ENCODE measurements around the gene MAST4. TPM values are rescaled to one million over a fixed set of nuclear protein-coding genes. Genes with fewer than 3 reads are reported as not detected.

MAST4 gene
- total and polyA plus RNA-seq, 2 donors (not counting 1 experiment from before 2014, with no cell fraction given) = 2.5 to 57.1 TPM

- no peaks in the 10 kb centered on the region for H3K27me3 ChIP-seq (replicated peaks in 1 of 4; ENCODE audit: control extremely low read depth in 1 of 4, control insufficient read depth in 3 of 4, insufficient read depth in 4 of 4, low read length in 3 of 4)
- H3K4me2 ChIP-seq (replicated peaks; ENCODE audit: low read depth, low read length, poor library complexity, severe bottlenecking) = no peak overlapping the region
- no peak overlapping the region for H3K4me3 ChIP-seq (ENCODE audit: control extremely low read depth in 1 of 5, extremely low read depth in 1 of 5, insufficient read depth in 1 of 5, low read depth in 2 of 5, low read length in 4 of 5)
- H3K79me2 ChIP-seq (ENCODE audit: control insufficient read depth, insufficient read depth, low read length) = no peaks in the 10 kb centered on the region
- CTCF ChIA-PET = no interaction called here
- WGBS (ENCODE audit: insufficient coverage) = 83% methylated on average over 1 of the region's 2 CpGs
- intact Hi-C loops (cut with micrococcal nuclease) = no loop called here
- POLR2A ChIA-PET = no interaction called here
- H3K9ac ChIP-seq (ENCODE audit: low read length) = no peak overlapping the region
- no peaks in the 10 kb centered on the region for H3K36me3 ChIP-seq (replicated peaks in 1 of 2; ENCODE audit: control extremely low read depth in 1 of 2, control insufficient read depth in 1 of 2, extremely low read depth in 1 of 2, insufficient read depth in 2 of 2, low read length in 1 of 2)
- H3K27ac ChIP-seq (ENCODE audit: low read length in 2 of 2) = no peak overlapping the region
- DNase-seq (no peak), ATAC-seq (ENCODE audit: low read depth) (no peak)
- Mint-ChIP-seq H3K4me1 (no peaks in the 10 kb centered on the region), H3K4me3 (no peak overlapping the region), H3K27me3 (peaks cover 11% of the 10 kb centered on the region), H3K27ac (no peak overlapping the region), H3K9me3 (ENCODE audit: insufficient read depth) (no peaks in the 10 kb centered on the region)
- H3K4me1 ChIP-seq (ENCODE audit: control insufficient read depth in 2 of 2, insufficient read depth in 2 of 2, low read length in 2 of 2) = no peaks in the 10 kb centered on the region
- H3K9me3 ChIP-seq (ENCODE audit: control extremely low read depth in 1 of 3, control insufficient read depth in 2 of 3, insufficient read depth in 1 of 3, low read length in 2 of 3) = no peaks in the 10 kb centered on the region
- TF ChIP-seq CTCF (IDR thresholded peaks at IDR 0.05) = no peak
- no peak for TF ChIP-seq EZH2 (IDR thresholded peaks at IDR 0.05; ENCODE audit: borderline replicate concordance, insufficient read depth, low read depth, low read length, poor library complexity, severe bottlenecking)
- H4K20me1 ChIP-seq (ENCODE audit: control insufficient read depth, insufficient read depth, low read length, poor library complexity, severe bottlenecking) = no peaks in the 10 kb centered on the region
- no peak overlapping the region for H2AFZ ChIP-seq (ENCODE audit: insufficient read depth, low read depth, low read length, poor library complexity, severe bottlenecking)
Measured at GRCh38 chr5:66675406-66675805, 79.2 kb downstream of the MAST4 start.

- ATAC-seq (ENCODE audit: low read depth) (no peak), DNase-seq (no peak)
- ChIA-PET CTCF (interaction anchor here (1.2 to 1.6 kb wide), 4 partner anchors 11 to 374 kb away, joined by 3 to 5 read pairs (median 4); no protein-coding TSS in a partner anchor), POLR2A (no interaction called here)
- no peak overlapping the region for H3K4me3 Mint-ChIP-seq
- no peaks in the 10 kb centered on the region for H3K27me3 ChIP-seq (replicated peaks in 1 of 4; ENCODE audit: control extremely low read depth in 1 of 4, control insufficient read depth in 3 of 4, insufficient read depth in 4 of 4, low read length in 3 of 4)
- no peaks in the 10 kb centered on the region for H3K79me2 ChIP-seq (ENCODE audit: control insufficient read depth, insufficient read depth, low read length)
- H3K9me3 Mint-ChIP-seq (ENCODE audit: insufficient read depth) = no peaks in the 10 kb centered on the region
- H3K27ac ChIP-seq (ENCODE audit: low read length in 2 of 2) = no peak overlapping the region
- no peaks in the 10 kb centered on the region for H3K4me1 ChIP-seq (ENCODE audit: control insufficient read depth in 2 of 2, insufficient read depth in 2 of 2, low read length in 2 of 2)
- no peaks in the 10 kb centered on the region for H4K20me1 ChIP-seq (ENCODE audit: control insufficient read depth, insufficient read depth, low read length, poor library complexity, severe bottlenecking)
- no peak overlapping the region for H2AFZ ChIP-seq (ENCODE audit: insufficient read depth, low read depth, low read length, poor library complexity, severe bottlenecking)
- H3K4me3 ChIP-seq (ENCODE audit: control extremely low read depth in 1 of 5, extremely low read depth in 1 of 5, insufficient read depth in 1 of 5, low read depth in 2 of 5, low read length in 4 of 5) = no peak overlapping the region
- H3K36me3 ChIP-seq (replicated peaks in 1 of 2; ENCODE audit: control extremely low read depth in 1 of 2, control insufficient read depth in 1 of 2, extremely low read depth in 1 of 2, insufficient read depth in 2 of 2, low read length in 1 of 2) = no peaks in the 10 kb centered on the region
- H3K9me3 ChIP-seq (ENCODE audit: control extremely low read depth in 1 of 3, control insufficient read depth in 2 of 3, insufficient read depth in 1 of 3, low read length in 2 of 3) = no peaks in the 10 kb centered on the region
- H3K27ac Mint-ChIP-seq = no peak overlapping the region
- H3K27me3 Mint-ChIP-seq = peaks cover 5% of the 10 kb centered on the region
- no peaks in the 10 kb centered on the region for H3K4me1 Mint-ChIP-seq
- intact Hi-C loops (cut with micrococcal nuclease) = no loop called here
- H3K4me2 ChIP-seq (replicated peaks; ENCODE audit: low read depth, low read length, poor library complexity, severe bottlenecking) = no peak overlapping the region
- TF ChIP-seq CTCF (IDR thresholded peaks at IDR 0.05) (no peak), EZH2 (IDR thresholded peaks at IDR 0.05; ENCODE audit: borderline replicate concordance, insufficient read depth, low read depth, low read length, poor library complexity, severe bottlenecking) (no peak)
- no peak overlapping the region for H3K9ac ChIP-seq (ENCODE audit: low read length)
- WGBS (ENCODE audit: insufficient coverage) = no CpG with 5 or more reads among the region's 3 CpGs
Measured at GRCh38 chr5:66680221-66680620, 84.0 kb downstream of the MAST4 start.

Measured in B cell (primary cell).